Ureter (tissue), 1 donor: ENCODE results near the gene SMYD3. TPM values are rescaled to one million over a fixed set of nuclear protein-coding genes. Genes with fewer than 3 reads are reported as not detected.

Source experiments
- DNase-seq: peaks from one replicate; pipeline ENCODE4 v3.0.0-alpha.2; 2020; ENCODE audit warnings: low spot score
- total RNA-seq: library from RNA; stranded (reverse); gene quantifications from one replicate; pipeline ENCODE4 v1.2.4, GENCODE V29; 2023
- donor health status: DM: yes; HTN: yes; CAD: no.

Gene SMYD3
- total RNA-seq, 1 donor from 2014 or later, result 29.3 TPM

- no peak for DNase-seq
These were observed 8.4 kb upstream of the SMYD3 start for GRCh38 chr1:246515390-246516005.

GRCh38 chr1:246513619-246514343 lies 6.7 kb upstream of the SMYD3 start:
- DNase-seq, result no peak

GRCh38 chr1:246513041-246513440 lies 6.0 kb upstream of the SMYD3 start:
- no peak for DNase-seq

- no peak for DNase-seq
These were observed 5.6 kb upstream of the SMYD3 start for GRCh38 chr1:246512635-246513034.

- no peak for DNase-seq
These were observed 5.2 kb upstream of the SMYD3 start for GRCh38 chr1:246512230-246512629.

GRCh38 chr1:246511203-246511602 lies 4.1 kb upstream of the SMYD3 start:
- no peak for DNase-seq

- no peak for DNase-seq
These were observed 3.3 kb upstream of the SMYD3 start for GRCh38 chr1:246510147-246511030.

- no peak for DNase-seq
These were observed 2.0 kb upstream of the SMYD3 start for GRCh38 chr1:246508897-246509688.

GRCh38 chr1:246506367-246506673 lies 759 bp downstream of the SMYD3 start:
- DNase-seq, result no peak

GRCh38 chr1:246503341-246503740 lies 3.7 kb downstream of the SMYD3 start:
- DNase-seq, result no peak

- DNase-seq, result no peak
These were observed 9.7 kb downstream of the SMYD3 start for GRCh38 chr1:246497331-246497915.

GRCh38 chr1:246492611-246493245 lies 14.4 kb downstream of the SMYD3 start:
- DNase-seq, result peak; percentile 67

- no peak for DNase-seq
These were observed 15.5 kb downstream of the SMYD3 start for GRCh38 chr1:246491551-246492053.

- no peak for DNase-seq
These were observed 18.4 kb downstream of the SMYD3 start for GRCh38 chr1:246488674-246489073.

GRCh38 chr1:246483569-246483933 lies 23.5 kb downstream of the SMYD3 start:
- no peak for DNase-seq

GRCh38 chr1:246482805-246483568 lies 24.1 kb downstream of the SMYD3 start:
- no peak for DNase-seq

- DNase-seq, result no peak
These were observed 28.0 kb downstream of the SMYD3 start for GRCh38 chr1:246479061-246479460.

GRCh38 chr1:246477634-246478033 lies 29.4 kb downstream of the SMYD3 start:
- DNase-seq, result no peak

GRCh38 chr1:246476771-246477170 lies 30.3 kb downstream of the SMYD3 start:
- no peak for DNase-seq

- DNase-seq, result no peak
These were observed 35.4 kb downstream of the SMYD3 start for GRCh38 chr1:246471688-246472087.
